ENCODE results near the gene DCAKD. TPM values are rescaled to one million over a fixed set of nuclear protein-coding genes. Genes with fewer than 3 reads are reported as not detected.

Gene DCAKD
- total RNA-seq, 1 donor from 2014 or later = 20.9 TPM

DNA sequence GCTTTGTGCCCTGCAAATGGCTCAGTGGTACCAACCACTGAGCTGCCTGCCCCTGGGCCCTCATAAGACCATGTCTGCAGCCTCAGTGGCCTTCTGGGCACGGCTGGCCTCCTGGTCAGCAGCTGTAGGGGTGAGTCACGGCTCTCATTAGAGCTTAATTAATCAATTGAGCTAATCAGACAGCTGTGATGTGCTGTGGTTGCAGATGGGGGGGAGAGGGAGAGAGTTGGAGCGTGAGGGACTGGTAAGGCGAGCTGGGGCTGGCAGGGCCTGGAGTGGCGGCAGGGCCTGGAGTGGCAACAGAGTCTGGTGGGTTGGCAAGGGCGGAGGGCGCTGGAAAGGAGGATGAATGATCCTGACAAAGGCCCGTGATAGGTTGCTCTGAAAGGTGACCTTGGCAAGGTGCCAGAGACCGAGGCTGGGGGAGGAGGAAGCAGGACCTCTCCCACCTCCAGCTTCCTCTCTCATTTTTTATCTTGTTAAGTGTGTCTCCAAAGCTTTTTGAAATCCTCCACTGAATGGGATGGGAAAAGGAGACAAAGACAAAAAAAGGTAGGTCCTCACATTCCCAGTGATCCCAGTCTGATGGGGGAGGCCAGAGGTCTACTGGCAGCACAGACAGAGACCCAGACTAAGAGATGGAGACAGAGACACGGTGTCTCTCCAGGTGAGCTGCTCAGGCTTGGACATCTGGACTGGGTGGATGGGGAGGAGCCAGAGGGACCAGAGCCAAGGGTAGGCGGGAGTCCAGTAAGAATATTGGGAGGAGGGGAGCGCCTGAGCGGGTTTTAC lies 41.6 kb downstream of the DCAKD start:
- no peak overlapping the region for H3K27ac ChIP-seq (ENCODE audit: low read depth, low read length)
- H3K9ac ChIP-seq (ENCODE audit: low read depth in 1 of 3, low read length in 3 of 3) = no peak overlapping the region
- H3K27me3 ChIP-seq (ENCODE audit: control insufficient read depth in 3 of 3, insufficient read depth in 3 of 3, low read length in 3 of 3) = peaks cover 0 to 3% (median 0%) of the 10 kb centered on the region in 3 donors
- H3K4me1 ChIP-seq (ENCODE audit: control insufficient read depth in 3 of 3, insufficient read depth in 3 of 3, low read length in 3 of 3) = peaks cover 5 to 7% (median 7%) of the 10 kb centered on the region in 3 donors
- H3K4me3 ChIP-seq (ENCODE audit: low read length in 3 of 3) = no peak overlapping the region
- no peaks in the 10 kb centered on the region for H3K9me3 ChIP-seq (ENCODE audit: control insufficient read depth in 3 of 3, low read length in 3 of 3)
- H3K36me3 ChIP-seq (ENCODE audit: control insufficient read depth in 3 of 3, insufficient read depth in 3 of 3, low read length in 3 of 3) = no peaks in the 10 kb centered on the region

DNA sequence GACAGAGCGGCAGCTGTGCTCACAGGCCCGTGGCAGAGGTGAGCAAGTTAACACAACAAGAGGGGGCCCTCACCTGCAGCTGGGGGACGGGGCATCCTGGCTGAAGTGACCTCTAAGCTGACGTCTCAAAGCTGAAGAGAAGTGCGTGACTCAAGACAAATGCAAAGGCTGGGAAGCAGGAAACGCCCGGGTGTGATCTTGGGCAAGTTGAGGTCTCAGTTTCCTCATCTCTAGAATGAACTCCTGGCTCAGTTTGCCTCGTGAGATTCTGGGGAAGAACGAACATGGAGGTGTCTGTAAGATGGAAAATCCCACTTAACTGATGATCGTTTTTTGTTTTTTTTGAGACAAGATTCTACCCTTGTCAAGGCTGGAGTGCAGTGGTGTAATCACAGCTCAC lies 43.2 kb downstream of the DCAKD start:
- peaks cover 0 to 3% (median 0%) of the 10 kb centered on the region in 3 donors for H3K27me3 ChIP-seq (ENCODE audit: control insufficient read depth in 3 of 3, insufficient read depth in 3 of 3, low read length in 3 of 3)
- H3K9ac ChIP-seq (ENCODE audit: low read depth in 1 of 3, low read length in 3 of 3) = no peak overlapping the region
- no peak overlapping the region for H3K4me3 ChIP-seq (ENCODE audit: low read length in 3 of 3)
- no peaks in the 10 kb centered on the region for H3K9me3 ChIP-seq (ENCODE audit: control insufficient read depth in 3 of 3, low read length in 3 of 3)
- peaks cover 5 to 7% (median 6%) of the 10 kb centered on the region in 3 donors for H3K4me1 ChIP-seq (ENCODE audit: control insufficient read depth in 3 of 3, insufficient read depth in 3 of 3, low read length in 3 of 3)
- H3K27ac ChIP-seq (ENCODE audit: low read depth, low read length) = no peak overlapping the region
- no peaks in the 10 kb centered on the region for H3K36me3 ChIP-seq (ENCODE audit: control insufficient read depth in 3 of 3, insufficient read depth in 3 of 3, low read length in 3 of 3)

GRCh38 chr17:45006927-45007461 lies 44.4 kb downstream of the DCAKD start:
- H3K9ac ChIP-seq (ENCODE audit: low read depth in 1 of 3, low read length in 3 of 3) = no peak overlapping the region
- peaks cover 0 to 3% (median 0%) of the 10 kb centered on the region in 3 donors for H3K27me3 ChIP-seq (ENCODE audit: control insufficient read depth in 3 of 3, insufficient read depth in 3 of 3, low read length in 3 of 3)
- no peaks in the 10 kb centered on the region for H3K4me1 ChIP-seq (ENCODE audit: control insufficient read depth in 3 of 3, insufficient read depth in 3 of 3, low read length in 3 of 3)
- no peak overlapping the region for H3K4me3 ChIP-seq (ENCODE audit: low read length in 3 of 3)
- H3K27ac ChIP-seq (ENCODE audit: low read depth, low read length) = no peak overlapping the region
- no peaks in the 10 kb centered on the region for H3K36me3 ChIP-seq (ENCODE audit: control insufficient read depth in 3 of 3, insufficient read depth in 3 of 3, low read length in 3 of 3)
- H3K9me3 ChIP-seq (ENCODE audit: control insufficient read depth in 3 of 3, low read length in 3 of 3) = no peaks in the 10 kb centered on the region

GRCh38 chr17:45005700-45006099 lies 45.7 kb downstream of the DCAKD start:
- Histone ChIP-seq H3K9ac (ENCODE audit: low read depth in 1 of 3, low read length in 3 of 3) (no peak overlapping the region), H3K27ac (ENCODE audit: low read depth, low read length) (no peak overlapping the region), H3K27me3 (ENCODE audit: control insufficient read depth in 3 of 3, insufficient read depth in 3 of 3, low read length in 3 of 3) (peaks cover 0 to 3% (median 0%) of the 10 kb centered on the region in 3 donors), H3K4me1 (ENCODE audit: control insufficient read depth in 3 of 3, insufficient read depth in 3 of 3, low read length in 3 of 3) (no peaks in the 10 kb centered on the region), H3K4me3 (ENCODE audit: low read length in 3 of 3) (no peak overlapping the region), H3K9me3 (ENCODE audit: control insufficient read depth in 3 of 3, low read length in 3 of 3) (no peaks in the 10 kb centered on the region), H3K36me3 (ENCODE audit: control insufficient read depth in 3 of 3, insufficient read depth in 3 of 3, low read length in 3 of 3) (no peaks in the 10 kb centered on the region)

DNA sequence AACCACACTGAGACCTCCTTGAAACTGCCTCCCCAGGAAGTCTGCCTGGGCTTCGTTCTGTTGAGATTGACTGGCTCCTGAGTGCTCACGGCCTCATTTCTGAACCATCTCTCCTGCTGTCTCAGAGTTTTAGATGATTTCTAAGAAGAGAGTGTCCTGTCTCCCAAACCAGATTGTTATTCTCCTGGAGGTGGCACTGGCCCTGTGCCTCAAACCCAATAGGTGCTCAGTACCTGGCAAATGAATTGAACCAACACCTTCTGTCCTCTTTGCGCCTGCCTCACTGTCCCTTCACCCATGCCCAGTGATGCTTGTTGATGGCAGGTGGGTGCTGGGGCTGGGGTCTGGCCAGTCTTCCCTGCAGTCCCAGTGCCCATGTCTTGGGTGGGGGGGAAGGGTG lies 47.0 kb downstream of the DCAKD start:
- H3K27ac ChIP-seq (ENCODE audit: low read depth, low read length) = no peak overlapping the region
- no peak overlapping the region for H3K9ac ChIP-seq (ENCODE audit: low read depth in 1 of 3, low read length in 3 of 3)
- H3K4me1 ChIP-seq (ENCODE audit: control insufficient read depth in 3 of 3, insufficient read depth in 3 of 3, low read length in 3 of 3) = no peaks in the 10 kb centered on the region
- H3K27me3 ChIP-seq (ENCODE audit: control insufficient read depth in 3 of 3, insufficient read depth in 3 of 3, low read length in 3 of 3) = peaks cover 0 to 3% (median 0%) of the 10 kb centered on the region in 3 donors
- H3K4me3 ChIP-seq (ENCODE audit: low read length in 3 of 3) = no peak overlapping the region
- H3K36me3 ChIP-seq (ENCODE audit: control insufficient read depth in 3 of 3, insufficient read depth in 3 of 3, low read length in 3 of 3) = no peaks in the 10 kb centered on the region
- peaks cover 0 to 3% (median 0%) of the 10 kb centered on the region in 3 donors for H3K9me3 ChIP-seq (ENCODE audit: control insufficient read depth in 3 of 3, low read length in 3 of 3)

DNA sequence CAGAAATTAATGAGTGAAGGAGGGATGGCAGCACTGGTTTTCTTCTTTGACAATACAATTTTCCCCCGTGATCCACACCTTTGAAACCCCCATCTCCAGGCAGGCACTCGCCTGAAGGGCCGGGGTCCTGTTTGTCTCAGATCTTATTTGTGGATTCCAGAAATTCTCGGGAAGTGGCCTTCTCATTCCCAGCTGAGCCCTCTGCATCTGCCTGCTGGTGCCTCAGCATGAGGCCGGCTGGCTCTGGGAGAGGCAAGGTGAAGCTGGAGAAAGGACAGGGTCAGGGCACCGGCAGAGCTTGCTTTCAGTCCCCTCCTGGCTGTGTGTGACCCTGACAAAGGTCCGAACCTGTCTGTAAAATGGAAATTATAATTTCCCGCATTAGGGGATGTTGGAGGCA lies 47.6 kb downstream of the DCAKD start:
- Histone ChIP-seq H3K36me3 (ENCODE audit: control insufficient read depth in 3 of 3, insufficient read depth in 3 of 3, low read length in 3 of 3) (no peaks in the 10 kb centered on the region), H3K9ac (ENCODE audit: low read depth in 1 of 3, low read length in 3 of 3) (no peak overlapping the region), H3K4me1 (ENCODE audit: control insufficient read depth in 3 of 3, insufficient read depth in 3 of 3, low read length in 3 of 3) (no peaks in the 10 kb centered on the region), H3K27me3 (ENCODE audit: control insufficient read depth in 3 of 3, insufficient read depth in 3 of 3, low read length in 3 of 3) (peaks cover 0 to 3% (median 0%) of the 10 kb centered on the region in 3 donors), H3K9me3 (ENCODE audit: control insufficient read depth in 3 of 3, low read length in 3 of 3) (peaks cover 0 to 3% (median 0%) of the 10 kb centered on the region in 3 donors), H3K4me3 (ENCODE audit: low read length in 3 of 3) (no peak overlapping the region), H3K27ac (ENCODE audit: low read depth, low read length) (no peak overlapping the region)

GRCh38 chr17:45001310-45001709 lies 50.1 kb downstream of the DCAKD start:
- Histone ChIP-seq H3K9ac (ENCODE audit: low read depth in 1 of 3, low read length in 3 of 3) (no peak overlapping the region), H3K27ac (ENCODE audit: low read depth, low read length) (no peak overlapping the region), H3K4me1 (ENCODE audit: control insufficient read depth in 3 of 3, insufficient read depth in 3 of 3, low read length in 3 of 3) (no peaks in the 10 kb centered on the region), H3K9me3 (ENCODE audit: control insufficient read depth in 3 of 3, low read length in 3 of 3) (peaks cover 0 to 3% (median 0%) of the 10 kb centered on the region in 3 donors), H3K36me3 (ENCODE audit: control insufficient read depth in 3 of 3, insufficient read depth in 3 of 3, low read length in 3 of 3) (no peaks in the 10 kb centered on the region), H3K27me3 (ENCODE audit: control insufficient read depth in 3 of 3, insufficient read depth in 3 of 3, low read length in 3 of 3) (peaks cover 0 to 16% (median 1%) of the 10 kb centered on the region in 3 donors), H3K4me3 (ENCODE audit: low read length in 3 of 3) (no peak overlapping the region)

DNA sequence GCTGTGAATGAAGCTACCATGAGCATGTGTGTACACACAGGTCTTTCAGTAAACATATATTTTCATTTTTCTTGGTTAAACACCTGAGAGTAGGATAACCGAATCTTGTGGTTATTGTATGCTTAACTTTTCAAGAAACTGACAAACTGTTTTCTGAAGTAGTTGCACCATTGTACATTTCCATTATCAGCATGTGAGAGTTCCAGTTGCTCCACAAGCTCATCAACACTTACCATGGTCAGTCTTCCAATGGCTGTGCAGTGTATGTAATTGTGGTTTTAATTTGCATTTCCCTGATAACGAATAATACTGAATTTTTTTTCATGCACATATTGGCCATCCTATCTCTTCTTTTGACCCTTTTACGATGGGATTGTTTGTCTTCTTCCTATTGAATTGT lies 52.0 kb downstream of the DCAKD start:
- peaks cover 4 to 26% (median 12%) of the 10 kb centered on the region in 3 donors for H3K27me3 ChIP-seq (ENCODE audit: control insufficient read depth in 3 of 3, insufficient read depth in 3 of 3, low read length in 3 of 3)
- no peak overlapping the region for H3K27ac ChIP-seq (ENCODE audit: low read depth, low read length)
- H3K4me1 ChIP-seq (ENCODE audit: control insufficient read depth in 3 of 3, insufficient read depth in 3 of 3, low read length in 3 of 3) = no peaks in the 10 kb centered on the region
- H3K9me3 ChIP-seq (ENCODE audit: control insufficient read depth in 3 of 3, low read length in 3 of 3) = peaks cover 0 to 3% (median 0%) of the 10 kb centered on the region in 3 donors
- no peak overlapping the region for H3K9ac ChIP-seq (ENCODE audit: low read depth in 1 of 3, low read length in 3 of 3)
- H3K36me3 ChIP-seq (ENCODE audit: control insufficient read depth in 3 of 3, insufficient read depth in 3 of 3, low read length in 3 of 3) = no peaks in the 10 kb centered on the region
- no peak overlapping the region for H3K4me3 ChIP-seq (ENCODE audit: low read length in 3 of 3)

DNA sequence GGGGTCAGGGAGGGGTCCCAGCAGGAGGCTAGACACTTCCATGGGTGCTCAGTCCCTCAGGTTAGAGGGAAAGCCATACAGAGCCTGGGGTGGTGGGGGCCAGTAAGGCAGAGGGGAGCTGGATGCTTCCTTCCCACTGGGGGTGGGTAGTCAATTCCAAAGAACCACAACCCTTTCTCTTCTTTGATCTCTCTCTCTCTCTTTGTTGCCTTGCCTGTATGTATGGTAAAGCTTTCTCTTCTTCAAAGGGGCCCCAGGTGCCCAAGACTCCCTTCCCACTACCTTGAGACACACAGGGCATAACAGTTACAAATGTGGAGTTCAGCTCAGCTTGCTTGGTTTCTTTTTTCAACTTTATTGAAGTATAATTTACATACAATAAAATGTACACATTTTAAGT lies 52.8 kb downstream of the DCAKD start:
- Histone ChIP-seq H3K4me1 (ENCODE audit: control insufficient read depth in 3 of 3, insufficient read depth in 3 of 3, low read length in 3 of 3) (no peaks in the 10 kb centered on the region), H3K27me3 (ENCODE audit: control insufficient read depth in 3 of 3, insufficient read depth in 3 of 3, low read length in 3 of 3) (peaks cover 4 to 26% (median 12%) of the 10 kb centered on the region in 3 donors), H3K9ac (ENCODE audit: low read depth in 1 of 3, low read length in 3 of 3) (no peak overlapping the region), H3K36me3 (ENCODE audit: control insufficient read depth in 3 of 3, insufficient read depth in 3 of 3, low read length in 3 of 3) (no peaks in the 10 kb centered on the region), H3K4me3 (ENCODE audit: low read length in 3 of 3) (no peak overlapping the region), H3K27ac (ENCODE audit: low read depth, low read length) (no peak overlapping the region), H3K9me3 (ENCODE audit: control insufficient read depth in 3 of 3, low read length in 3 of 3) (peaks cover 0 to 3% (median 0%) of the 10 kb centered on the region in 3 donors)

Data from skeletal muscle tissue (tissue), 4 donors.